Skin epidermis (tissue), 12 donors: Measurements from ENCODE around the gene PCDHA6.
"Not testable (repeated sequence)": the region's sequence is repeated elsewhere in the genome, so short reads cannot be mapped to it uniquely, and the experiment has no call there.

Experiments used
- H3K27ac ChIP-seq, 21 experiments: fragments of 200-600 bp; sonication (generic) in 11 of 21; one replicate each; pipeline ENCODE4 v1.5.0; 2020; ENCODE audit warnings: mild to moderate bottlenecking in 3 of 21, inconsistent platforms in 2 of 21, moderate library complexity in 2 of 21
- H3K4me3 ChIP-seq, 7 experiments: fragments of 200-600 bp; sonication (generic) in 2 of 7; one replicate each; pipeline ENCODE4 v1.5.0; 2020; ENCODE audit warnings: inconsistent platforms in 2 of 7, mild to moderate bottlenecking in 2 of 7, moderate library complexity in 1 of 7

The PCDHA6 gene

GRCh38 chr5:140855772-140856674, 28.3 kb downstream of the PCDHA6 start, which contains the start of gene PCDHA10:
Gene PCDHA10 (plus strand): TSS chr5:140855897. CDS start chr5:140856049, 152 bp downstream.
- no peak within 1 kb of the TSS for H3K27ac ChIP-seq
- no peak within 1 kb of the TSS for H3K4me3 ChIP-seq

DNA sequence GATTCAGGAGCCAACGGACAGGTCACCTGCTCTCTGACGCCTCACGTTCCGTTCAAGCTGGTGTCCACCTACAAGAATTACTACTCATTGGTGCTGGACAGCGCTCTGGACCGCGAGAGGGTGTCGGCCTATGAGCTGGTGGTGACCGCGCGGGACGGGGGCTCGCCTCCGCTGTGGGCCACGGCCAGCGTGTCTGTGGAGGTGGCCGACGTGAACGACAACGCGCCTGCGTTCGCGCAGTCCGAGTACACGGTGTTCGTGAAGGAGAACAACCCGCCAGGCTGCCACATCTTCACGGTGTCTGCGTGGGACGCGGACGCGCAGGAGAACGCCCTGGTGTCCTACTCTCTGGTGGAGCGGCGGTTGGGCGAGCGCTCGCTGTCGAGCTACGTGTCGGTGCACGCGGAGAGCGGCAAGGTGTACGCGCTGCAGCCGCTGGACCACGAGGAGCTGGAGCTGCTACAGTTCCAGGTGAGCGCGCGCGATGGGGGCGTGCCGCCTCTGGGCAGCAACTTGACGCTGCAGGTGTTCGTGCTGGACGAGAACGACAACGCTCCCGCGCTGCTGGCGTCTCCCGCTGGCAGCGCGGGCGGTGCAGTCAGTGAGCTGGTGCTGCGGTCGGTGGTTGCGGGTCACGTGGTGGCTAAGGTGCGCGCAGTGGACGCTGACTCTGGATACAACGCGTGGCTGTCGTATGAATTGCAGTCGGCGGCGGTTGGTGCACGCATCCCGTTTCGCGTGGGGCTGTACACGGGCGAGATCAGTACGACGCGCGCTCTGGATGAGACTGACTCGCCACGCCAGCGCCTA, 29.6 kb downstream of the PCDHA6 start:
- no peak overlapping the region for H3K27ac ChIP-seq
- no peak overlapping the region for H3K4me3 ChIP-seq

DNA sequence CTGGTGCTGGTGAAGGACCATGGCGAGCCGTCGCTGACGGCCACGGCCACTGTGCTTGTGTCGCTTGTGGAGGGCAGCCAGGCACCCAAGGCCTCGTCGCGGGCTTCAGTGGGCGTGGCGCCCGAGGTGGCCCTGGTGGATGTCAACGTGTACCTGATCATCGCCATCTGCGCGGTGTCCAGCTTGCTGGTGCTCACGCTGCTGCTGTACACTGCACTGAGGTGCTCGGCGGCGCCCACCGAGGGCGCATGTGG, 30.2 kb downstream of the PCDHA6 start:
- Histone ChIP-seq H3K27ac (no peak overlapping the region), H3K4me3 (no peak overlapping the region)

DNA sequence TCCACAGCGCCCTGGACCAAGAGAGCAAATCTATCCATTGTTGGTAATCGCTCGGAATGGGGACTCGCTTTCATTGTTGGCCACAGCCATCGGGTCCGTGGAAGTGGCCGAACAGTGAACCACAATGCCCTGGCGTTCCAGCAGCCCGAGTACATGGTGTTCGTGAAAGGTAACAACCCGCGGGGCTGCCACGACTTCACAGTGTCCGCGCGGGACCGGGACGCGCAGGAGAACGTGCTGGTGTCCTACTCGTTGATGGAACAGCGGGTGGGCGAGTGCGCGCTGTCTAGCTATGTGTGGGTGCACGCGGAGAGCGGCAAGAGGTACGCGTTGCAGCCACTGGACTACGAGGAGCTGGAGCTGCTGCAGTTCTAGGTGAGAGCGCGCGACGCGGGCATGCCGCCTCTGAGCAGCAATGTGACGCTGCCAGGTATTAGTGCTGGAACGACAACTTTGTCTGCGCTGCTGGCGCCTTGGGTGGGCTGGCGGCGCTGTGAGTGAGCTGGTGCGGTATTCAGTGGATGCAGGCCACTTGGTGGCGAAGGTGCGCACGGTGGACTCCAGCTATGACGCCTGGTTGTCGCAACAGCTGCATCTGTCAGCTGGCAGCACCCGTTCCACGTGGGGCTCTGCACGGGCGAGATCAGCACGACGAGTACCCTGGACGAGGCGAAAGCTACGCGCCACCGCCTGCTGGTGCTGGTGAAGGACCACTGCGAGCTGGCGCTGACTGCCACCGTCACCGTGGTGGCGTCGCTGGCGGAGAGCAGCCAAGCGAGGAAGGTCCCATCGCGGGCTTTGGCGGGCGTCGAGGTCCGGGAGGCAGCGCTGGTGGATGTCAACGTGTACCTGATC, 34.9 kb downstream of the PCDHA6 start:
- no peak overlapping the region for H3K4me3 ChIP-seq
- no peak overlapping the region for H3K27ac ChIP-seq

DNA sequence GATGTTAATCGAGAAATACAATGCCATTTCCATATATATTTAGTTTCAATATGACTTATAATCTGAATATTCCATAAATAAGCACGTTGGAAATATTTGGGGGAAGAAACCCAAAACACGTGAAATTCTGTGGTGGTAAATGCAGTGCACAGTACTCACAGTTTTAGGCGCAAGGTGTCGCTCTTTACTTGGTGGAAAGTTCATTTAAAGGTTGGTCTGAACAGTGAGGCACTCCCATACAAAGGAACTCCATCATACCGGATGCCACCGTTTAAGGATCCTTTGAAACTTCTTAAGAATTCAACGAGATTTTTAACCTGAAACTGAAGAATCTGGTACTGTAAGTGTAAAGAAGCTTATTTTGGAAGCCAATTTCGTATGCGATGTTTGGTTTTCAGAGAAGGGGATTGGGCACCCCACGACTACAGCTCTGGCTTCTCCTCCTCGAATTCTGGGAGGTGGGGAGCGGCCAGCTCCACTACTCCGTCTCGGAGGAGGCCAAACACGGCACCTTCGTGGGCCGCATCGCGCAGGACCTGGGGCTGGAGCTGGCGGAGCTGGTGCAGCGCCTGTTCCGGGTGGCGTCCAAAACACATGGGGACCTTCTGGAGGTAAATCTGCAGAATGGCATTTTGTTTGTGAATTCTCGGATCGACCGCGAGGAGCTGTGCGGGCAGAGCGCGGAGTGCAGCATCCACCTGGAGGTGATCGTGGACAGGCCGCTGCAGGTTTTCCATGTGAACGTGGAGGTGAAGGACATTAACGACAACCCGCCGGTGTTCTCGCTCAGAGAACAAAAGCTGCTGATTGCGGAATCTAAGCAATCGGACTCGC, 41.2 kb downstream of the PCDHA6 start, which contains the start of gene PCDHA11:
Gene PCDHA11, plus strand, starts transcription at position 237 of the 834 bp plus-strand sequence. Its CDS starts 147 bp downstream, at position 384.
- H3K4me3 ChIP-seq, result no peak within 1 kb of the TSS

DNA sequence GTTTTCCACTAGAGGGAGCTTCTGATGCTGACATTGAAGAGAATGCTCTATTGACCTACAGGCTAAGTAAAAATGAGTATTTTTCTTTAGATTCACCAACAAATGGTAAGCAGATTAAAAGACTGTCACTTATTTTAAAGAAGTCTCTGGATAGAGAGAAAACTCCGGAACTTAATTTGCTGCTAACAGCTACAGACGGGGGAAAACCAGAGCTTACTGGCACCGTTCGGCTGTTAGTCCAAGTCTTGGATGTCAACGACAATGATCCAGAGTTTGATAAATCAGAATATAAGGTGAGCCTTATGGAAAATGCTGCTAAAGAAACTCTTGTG, 41.8 kb downstream of the PCDHA6 start:
- Histone ChIP-seq H3K27ac (no peak overlapping the region), H3K4me3 (no peak overlapping the region)

More for the DNA sequence above, 41.2 kb downstream of the PCDHA6 start, which contains the start of gene PCDHA11:
- no peak within 1 kb of the TSS for H3K27ac ChIP-seq

DNA sequence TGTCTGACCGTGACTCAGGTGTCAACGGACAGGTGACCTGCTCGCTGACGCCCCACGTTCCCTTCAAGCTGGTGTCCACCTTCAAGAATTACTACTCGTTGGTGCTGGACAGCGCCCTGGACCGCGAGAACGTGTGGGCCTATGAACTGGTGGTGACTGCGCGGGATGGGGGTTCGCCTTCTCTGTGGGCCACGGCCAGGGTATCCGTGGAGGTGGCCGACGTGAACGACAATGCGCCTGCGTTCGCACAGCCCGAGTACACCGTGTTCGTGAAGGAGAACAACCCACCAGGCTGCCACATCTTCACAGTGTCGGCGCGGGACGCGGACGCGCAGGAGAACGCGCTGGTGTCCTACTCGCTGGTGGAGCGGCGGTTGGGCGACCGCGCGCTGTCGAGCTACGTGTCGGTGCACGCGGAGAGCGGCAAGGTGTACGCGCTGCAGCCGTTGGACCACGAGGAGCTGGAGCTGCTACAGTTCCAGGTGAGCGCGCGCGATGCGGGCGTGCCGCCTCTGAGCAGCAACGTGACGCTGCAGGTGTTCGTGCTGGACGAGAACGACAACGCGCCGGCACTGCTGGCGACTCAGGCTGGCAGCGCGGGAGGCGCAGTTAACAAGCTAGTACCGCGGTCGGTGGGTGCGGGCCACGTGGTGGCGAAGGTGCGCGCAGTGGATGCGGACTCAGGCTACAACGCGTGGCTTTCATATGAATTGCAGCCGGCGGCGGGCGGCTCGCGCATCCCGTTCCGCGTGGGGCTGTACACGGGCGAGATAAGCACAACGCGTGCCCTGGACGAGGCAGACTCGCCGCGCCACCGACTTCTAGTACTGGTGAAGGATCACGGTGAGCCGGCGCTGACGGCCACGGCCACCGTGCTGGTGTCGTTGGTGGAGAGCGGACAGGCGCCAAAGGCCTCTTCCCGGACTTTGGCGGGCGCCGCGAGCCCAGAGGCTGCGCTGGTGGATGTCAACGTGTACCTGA, 42.8 kb downstream of the PCDHA6 start:
- no peak overlapping the region for H3K4me3 ChIP-seq
- H3K27ac ChIP-seq, result no peak overlapping the region

DNA sequence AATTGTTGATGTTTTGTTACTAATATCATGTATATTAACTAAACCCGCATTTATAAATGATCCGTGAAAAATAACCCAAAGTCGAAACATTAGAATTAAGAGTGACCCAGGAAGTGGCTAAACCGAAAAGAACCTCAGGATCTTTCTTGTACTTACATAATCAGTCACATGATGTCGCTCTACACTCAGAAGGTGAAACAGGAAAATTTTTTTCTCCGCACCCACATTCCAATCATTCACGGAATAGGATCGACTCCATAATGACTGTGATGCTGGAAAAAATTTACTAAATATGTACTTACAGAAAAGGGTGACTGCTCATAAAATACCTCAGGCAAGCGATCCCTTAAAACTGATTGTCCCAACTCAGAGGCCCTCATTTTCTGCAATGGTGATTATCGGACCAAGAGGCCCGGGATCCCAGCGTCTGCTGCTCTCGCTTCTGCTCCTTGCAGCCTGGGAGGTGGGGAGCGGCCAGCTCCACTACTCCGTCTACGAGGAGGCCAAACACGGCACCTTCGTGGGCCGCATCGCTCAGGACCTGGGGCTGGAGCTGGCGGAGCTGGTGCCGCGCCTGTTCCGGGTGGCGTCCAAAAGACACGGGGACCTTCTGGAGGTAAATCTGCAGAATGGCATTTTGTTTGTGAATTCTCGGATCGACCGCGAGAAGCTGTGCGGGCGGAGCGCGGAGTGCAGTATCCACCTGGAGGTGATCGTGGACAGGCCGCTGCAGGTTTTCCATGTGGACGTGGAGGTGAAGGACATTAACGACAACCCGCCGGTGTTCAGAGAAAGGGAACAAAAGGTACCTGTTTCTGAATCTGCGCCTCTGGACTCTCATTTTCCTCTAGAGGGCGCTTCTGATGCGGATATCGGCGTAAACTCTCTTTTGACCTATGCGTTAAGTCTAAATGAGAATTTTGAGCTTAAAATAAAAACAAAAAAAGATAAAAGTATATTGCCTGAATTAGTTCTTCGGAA, 47.6 kb downstream of the PCDHA6 start, which contains the start of gene PCDHA12:
Gene PCDHA12, plus strand, starts transcription at position 224 of the 981 bp plus-strand sequence. Its CDS starts 165 bp downstream, at position 389.
- Histone ChIP-seq H3K27ac (no peak within 1 kb of the TSS), H3K4me3 (no peak within 1 kb of the TSS)

- H3K4me3 ChIP-seq, H3K27ac ChIP-seq: not testable (repeated sequence)
Observed at GRCh38 chr5:140876541-140877261, 48.9 kb downstream of the PCDHA6 start.

DNA sequence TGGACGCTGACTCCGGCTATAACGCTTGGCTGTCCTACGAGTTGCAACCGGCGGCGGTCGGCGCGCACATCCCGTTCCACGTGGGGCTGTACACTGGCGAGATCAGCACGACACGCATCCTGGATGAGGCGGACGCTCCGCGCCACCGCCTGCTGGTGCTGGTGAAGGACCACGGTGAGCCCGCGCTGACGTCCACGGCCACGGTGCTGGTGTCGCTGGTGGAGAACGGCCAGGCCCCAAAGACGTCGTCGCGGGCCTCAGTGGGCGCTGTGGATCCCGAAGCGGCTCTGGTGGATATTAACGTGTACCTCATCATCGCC, 49.5 kb downstream of the PCDHA6 start:
- Histone ChIP-seq H3K27ac (no peak overlapping the region), H3K4me3 (no peak overlapping the region)
